Tibial nerve (tissue), 4 donors: ENCODE data around the gene EIF3L. TPM values are rescaled to one million over a fixed set of nuclear protein-coding genes. Genes with fewer than 3 reads are reported as not detected.

Experiments used
- DNase-seq, 2 donors: peaks; one replicate each; pipeline ENCODE4 v3.0.0-alpha.2; 2019; ENCODE audit warnings: low spot score in 2 of 2
- H3K27ac ChIP-seq, 4 donors: fragments of 200-600 bp; sonication (generic) in 3 of 4; one replicate each; pipeline ENCODE4 v1.5.1; 2017 to 2019; ENCODE audit warnings: mild to moderate bottlenecking in 1 of 4
- H3K27me3 ChIP-seq, 2 donors: fragments of 200-600 bp; sonication (generic) in 1 of 2; one replicate each; pipeline versions ENCODE4 v1.5.1 to v1.6.0; 2017 to 2019
- H3K36me3 ChIP-seq, 3 donors: fragments of 200-600 bp; sonication (generic); one replicate each; pipeline ENCODE4 v1.5.1; 2018 to 2019
- H3K4me1 ChIP-seq, 4 donors: fragments of 200-600 bp; sonication (generic) in 3 of 4; one replicate each; pipeline ENCODE4 v1.5.1; 2017 to 2019
- H3K4me3 ChIP-seq, 4 donors: fragments of 200-600 bp; sonication (generic) in 3 of 4; one replicate each; pipeline ENCODE4 v1.5.1; 2017 to 2019; ENCODE audit warnings: mild to moderate bottlenecking in 1 of 4, moderate library complexity in 1 of 4
- H3K9me3 ChIP-seq, 4 donors: fragments of 200-600 bp; sonication (generic) in 3 of 4; one replicate each; pipeline ENCODE4 v1.5.1; 2017 to 2019
- EP300 ChIP-seq, 2 donors: sonication (generic); formaldehyde crosslinking; IDR thresholded peaks; one replicate each; pipeline ENCODE4 v1.6.1; 2017; ENCODE audit warnings: antibody characterized with exemption in 2 of 2, mild to moderate bottlenecking in 1 of 2
- POLR2A ChIP-seq, 2 donors: fragments of 450-650 bp; IDR thresholded peaks; one replicate each; pipeline ENCODE4 v1.6.1; 2017; ENCODE audit warnings: antibody characterized with exemption in 2 of 2, mild to moderate bottlenecking in 2 of 2, moderate library complexity in 2 of 2
- WGBS, 2 donors: methylation state at CpG; one replicate each; pipeline ENCODE4 v1.1.5; 2018; 5-methylcytosine and 5-hydroxymethylcytosine counted together
- total RNA-seq, 4 donors: library from RNA; depleted of rRNA; stranded (reverse); fragments of >200 nt; gene quantifications; one replicate each; pipeline ENCODE4 v1.1.0, GENCODE V29; 2016
- TF ChIP-seq, protein P1 (sequence below), 5 experiments: fragments of 200-600 bp in 3 of 5; fragments of 450-650 bp in 2 of 5; sonication (generic) in 3 of 5; IDR thresholded peaks; one replicate each; pipeline ENCODE4 v1.5.1; 2016 to 2019; ENCODE audit warnings: antibody characterized with exemption in 5 of 5, mild to moderate bottlenecking in 3 of 5, moderate library complexity in 2 of 5

Gene EIF3L
- total RNA-seq, 4 donors from 2014 or later = 271 to 291 (median 274) TPM

- H3K9me3 ChIP-seq = no peaks in the 10 kb centered on the region
- 92 to 94% methylated on average over 24 to 29 of the region's 32 CpGs for WGBS, 2 donors
- H3K4me1 ChIP-seq = peaks cover 0 to 9% (median 0%) of the 10 kb centered on the region in 4 donors
- DNase-seq = no peak
- H3K27me3 ChIP-seq = no peaks in the 10 kb centered on the region
- H3K4me3 ChIP-seq = no peak overlapping the region
- peaks cover 0 to 93% (median 9%) of the 10 kb centered on the region in 3 donors for H3K36me3 ChIP-seq
- no peak overlapping the region for H3K27ac ChIP-seq
- no peak for TF ChIP-seq POLR2A (IDR thresholded peaks at IDR 0.05)
- TF ChIP-seq EP300 (IDR thresholded peaks at IDR 0.05) = no peak
- TF ChIP-seq, protein P1, sequence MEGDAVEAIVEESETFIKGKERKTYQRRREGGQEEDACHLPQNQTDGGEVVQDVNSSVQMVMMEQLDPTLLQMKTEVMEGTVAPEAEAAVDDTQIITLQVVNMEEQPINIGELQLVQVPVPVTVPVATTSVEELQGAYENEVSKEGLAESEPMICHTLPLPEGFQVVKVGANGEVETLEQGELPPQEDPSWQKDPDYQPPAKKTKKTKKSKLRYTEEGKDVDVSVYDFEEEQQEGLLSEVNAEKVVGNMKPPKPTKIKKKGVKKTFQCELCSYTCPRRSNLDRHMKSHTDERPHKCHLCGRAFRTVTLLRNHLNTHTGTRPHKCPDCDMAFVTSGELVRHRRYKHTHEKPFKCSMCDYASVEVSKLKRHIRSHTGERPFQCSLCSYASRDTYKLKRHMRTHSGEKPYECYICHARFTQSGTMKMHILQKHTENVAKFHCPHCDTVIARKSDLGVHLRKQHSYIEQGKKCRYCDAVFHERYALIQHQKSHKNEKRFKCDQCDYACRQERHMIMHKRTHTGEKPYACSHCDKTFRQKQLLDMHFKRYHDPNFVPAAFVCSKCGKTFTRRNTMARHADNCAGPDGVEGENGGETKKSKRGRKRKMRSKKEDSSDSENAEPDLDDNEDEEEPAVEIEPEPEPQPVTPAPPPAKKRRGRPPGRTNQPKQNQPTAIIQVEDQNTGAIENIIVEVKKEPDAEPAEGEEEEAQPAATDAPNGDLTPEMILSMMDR (IDR thresholded peaks at IDR 0.05) = no peak
Observed at GRCh38 chr22:37926771-37927636, 77.8 kb downstream of the EIF3L start.

- Histone ChIP-seq H3K36me3 (peaks cover 0 to 95% (median 9%) of the 10 kb centered on the region in 3 donors), H3K4me1 (peaks cover 0 to 9% (median 0%) of the 10 kb centered on the region in 4 donors), H3K4me3 (no peak overlapping the region), H3K9me3 (no peaks in the 10 kb centered on the region), H3K27ac (no peak overlapping the region), H3K27me3 (no peaks in the 10 kb centered on the region)
- TF ChIP-seq POLR2A (IDR thresholded peaks at IDR 0.05) = no peak
- TF ChIP-seq, protein P1 (IDR thresholded peaks at IDR 0.05) = no peak
- no peak for TF ChIP-seq EP300 (IDR thresholded peaks at IDR 0.05)
- DNase-seq = no peak
- WGBS, 2 donors = 93 to 100% methylated on average over 1 to 5 of the region's 5 CpGs
Observed at GRCh38 chr22:37927637-37927936, 78.4 kb downstream of the EIF3L start.

GRCh38 chr22:37929390-37929789 is 80.2 kb downstream of the EIF3L start:
- H3K27ac ChIP-seq = no peak overlapping the region
- no peaks in the 10 kb centered on the region for H3K9me3 ChIP-seq
- no peaks in the 10 kb centered on the region for H3K27me3 ChIP-seq
- H3K4me1 ChIP-seq = peaks cover 0 to 24% (median 10%) of the 10 kb centered on the region in 4 donors
- TF ChIP-seq POLR2A (IDR thresholded peaks at IDR 0.05) = no peak
- no peak for TF ChIP-seq EP300 (IDR thresholded peaks at IDR 0.05)
- TF ChIP-seq, protein P1 (IDR thresholded peaks at IDR 0.05) = no peak
- DNase-seq = no peak
- peaks cover 0 to 89% (median 9%) of the 10 kb centered on the region in 3 donors for H3K36me3 ChIP-seq
- 80 to 100% methylated on average over 3 of the region's 5 CpGs for WGBS, 2 donors
- no peak overlapping the region for H3K4me3 ChIP-seq

GRCh38 chr22:37930270-37930951 is 81.2 kb downstream of the EIF3L start:
- no peaks in the 10 kb centered on the region for H3K9me3 ChIP-seq
- peak overlapping the region in 1 of 4 donors; percentile 55 for H3K27ac ChIP-seq
- peaks cover 0 to 79% (median 9%) of the 10 kb centered on the region in 3 donors for H3K36me3 ChIP-seq
- TF ChIP-seq, protein P1 (IDR thresholded peaks at IDR 0.05) = peak in 4 of 5 experiments; percentile 32 to 50 (median 42)
- no peak for TF ChIP-seq POLR2A (IDR thresholded peaks at IDR 0.05)
- no peaks in the 10 kb centered on the region for H3K27me3 ChIP-seq
- peaks cover 0 to 30% (median 11%) of the 10 kb centered on the region in 4 donors for H3K4me1 ChIP-seq
- WGBS, 2 donors = 44 to 56% methylated on average over 10 to 11 of the region's 11 CpGs
- no peak overlapping the region for H3K4me3 ChIP-seq
- peak in 1 of 2 donors; percentile 30 for DNase-seq
